NCI-H2107 treated with DMSO at 0.1 percent for 48 hours (cell line): Measurements from ENCODE around the gene TVP23B.
"Not testable (repeated sequence)": the region's sequence is repeated elsewhere in the genome, so short reads cannot be mapped to it uniquely, and the experiment has no call there.

Experiments
- DNase-seq: peaks from one replicate; lab custom pipeline; 2025; ENCODE audit not compliant: unreplicated experiment; lab: John Stamatoyannopoulos, UW

Gene TVP23B

DNA sequence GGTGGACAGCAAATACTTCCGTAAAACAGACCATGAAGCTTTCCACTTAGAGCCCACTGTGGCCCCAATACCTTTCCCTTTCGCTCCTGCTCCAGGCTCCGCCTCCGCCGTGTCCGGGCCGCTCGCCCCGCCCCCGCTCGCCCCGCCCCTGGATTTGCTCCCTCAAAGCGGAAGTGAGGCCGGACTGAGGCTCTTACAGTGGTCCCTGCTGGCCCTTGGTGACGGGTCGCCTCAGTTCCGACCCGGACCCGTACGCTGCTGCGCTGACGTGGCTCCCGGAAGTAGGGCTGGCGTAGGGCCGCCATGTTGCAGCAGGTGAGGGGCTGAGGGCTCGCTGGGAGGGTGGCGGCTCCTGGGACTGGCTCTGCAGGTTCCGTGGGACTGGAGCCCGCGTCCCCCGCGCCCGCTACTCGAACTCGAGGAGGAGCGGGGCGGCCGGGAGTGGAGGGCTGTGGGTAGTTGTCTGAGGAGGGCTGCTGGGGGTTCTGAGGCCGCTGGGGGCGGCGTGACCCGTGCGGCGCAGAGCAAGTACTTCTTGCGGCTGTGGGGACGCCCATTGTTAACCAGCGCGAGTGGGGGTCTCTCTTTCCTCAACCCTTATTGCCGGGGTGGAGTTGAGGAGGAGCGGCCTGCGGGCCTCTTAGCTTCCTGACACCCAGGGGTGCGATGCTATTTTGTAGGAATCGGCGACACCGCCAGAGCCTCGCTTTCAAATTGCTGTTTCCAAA is at the start of gene TVP23B:
TVP23B (plus strand) TSS at position 193 of the 728 bp plus-strand sequence; CDS start at position 304, 111 bp downstream.
- DNase-seq: peak; percentile 73

DNA sequence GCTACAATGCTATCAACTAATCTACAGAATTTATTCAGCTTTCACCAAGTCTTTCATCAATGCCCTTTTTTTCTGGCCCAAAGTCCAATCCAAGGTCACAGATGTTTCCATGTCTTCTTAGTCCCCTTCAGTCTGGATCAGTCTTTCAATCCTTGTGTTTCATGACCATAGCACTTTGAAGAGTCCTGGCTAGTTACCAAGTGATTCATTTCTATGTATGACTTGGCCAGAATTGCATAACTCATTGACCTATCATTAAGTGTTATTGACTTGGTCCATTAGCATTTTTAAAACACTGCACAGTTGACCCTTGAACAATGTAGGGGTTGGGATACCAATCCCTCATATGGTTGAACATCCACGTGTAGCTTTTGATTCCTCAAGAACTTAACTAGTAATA is 48.5 kb upstream of the TVP23B start:
- not testable (repeated sequence) for DNase-seq

DNA sequence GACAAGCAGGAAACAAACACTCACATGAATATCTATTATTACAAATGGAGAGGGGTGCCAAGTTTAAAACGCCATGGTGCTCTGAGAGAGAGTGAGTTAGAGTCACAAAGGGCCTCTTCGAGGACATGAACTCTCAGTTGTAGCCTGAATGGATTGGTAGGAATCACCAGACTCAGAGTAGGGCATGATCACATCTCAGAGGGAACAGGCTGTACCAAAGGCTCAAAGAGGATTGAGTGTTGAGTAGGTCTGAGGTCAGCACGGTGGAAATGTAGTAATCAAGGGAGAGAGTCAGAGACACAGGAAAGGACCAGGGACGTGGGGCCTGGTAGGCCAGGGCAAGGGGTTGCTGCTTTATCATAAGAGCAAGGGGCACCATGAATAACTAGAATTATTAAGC is 47.6 kb upstream of the TVP23B start:
- not testable (repeated sequence) for DNase-seq

DNA sequence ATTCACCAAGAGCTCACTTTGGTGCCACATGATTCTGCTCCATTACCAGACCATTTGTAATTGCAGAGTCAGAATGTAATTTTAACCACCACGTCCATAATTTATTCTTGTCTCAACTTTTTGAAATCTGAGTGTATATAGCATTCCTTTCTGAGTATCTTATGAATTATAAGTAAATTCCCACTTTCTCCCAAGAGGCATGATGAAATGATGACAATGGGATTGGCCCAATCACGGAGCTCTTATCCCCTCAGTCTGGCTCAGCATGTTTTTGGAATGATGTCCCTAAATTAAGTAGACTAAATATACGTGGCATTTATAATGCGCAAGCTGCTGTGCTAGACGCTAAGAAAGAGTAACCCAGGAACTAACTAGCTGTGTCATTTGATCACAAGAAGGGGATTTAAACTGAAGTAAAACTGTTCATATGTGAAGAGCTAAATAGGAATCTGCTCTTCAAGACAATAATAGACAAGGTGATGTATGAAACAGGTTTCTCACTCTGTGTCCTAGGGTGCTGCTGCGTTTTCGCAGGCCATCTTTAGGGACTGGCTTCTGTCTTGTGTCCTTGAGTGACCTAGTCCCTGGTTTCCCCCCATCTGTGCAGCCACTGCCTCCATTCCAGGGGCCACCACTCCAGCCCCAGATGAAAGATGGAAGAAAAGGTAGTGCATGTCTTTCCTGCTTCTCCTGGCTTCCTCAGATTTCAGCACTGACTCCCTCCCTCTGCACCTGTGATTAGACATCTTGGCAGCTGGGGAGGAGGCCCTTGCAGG is 41.2 kb upstream of the TVP23B start:
- not testable (repeated sequence) for DNase-seq

DNA sequence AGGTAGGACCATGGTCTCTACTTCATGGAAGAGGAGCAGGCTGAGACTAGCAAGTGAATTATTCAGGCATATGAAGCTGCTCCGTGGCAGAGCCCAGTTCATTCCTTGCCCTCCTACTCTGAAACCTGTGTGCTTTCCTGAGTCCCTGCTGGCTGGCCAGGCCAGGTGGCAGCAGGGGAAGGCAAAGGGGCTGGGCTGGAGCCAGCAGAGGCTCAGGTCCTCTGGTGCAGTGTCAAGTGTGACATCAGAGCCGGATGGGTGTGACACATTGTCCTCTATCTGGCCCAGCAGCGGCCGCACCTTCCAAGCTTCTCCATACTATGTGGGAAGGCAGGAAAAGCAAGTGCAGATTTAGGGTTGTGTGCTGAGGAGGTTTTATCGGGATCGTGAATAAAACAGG is 39.8 kb upstream of the TVP23B start:
- DNase-seq: not testable (repeated sequence)

DNA sequence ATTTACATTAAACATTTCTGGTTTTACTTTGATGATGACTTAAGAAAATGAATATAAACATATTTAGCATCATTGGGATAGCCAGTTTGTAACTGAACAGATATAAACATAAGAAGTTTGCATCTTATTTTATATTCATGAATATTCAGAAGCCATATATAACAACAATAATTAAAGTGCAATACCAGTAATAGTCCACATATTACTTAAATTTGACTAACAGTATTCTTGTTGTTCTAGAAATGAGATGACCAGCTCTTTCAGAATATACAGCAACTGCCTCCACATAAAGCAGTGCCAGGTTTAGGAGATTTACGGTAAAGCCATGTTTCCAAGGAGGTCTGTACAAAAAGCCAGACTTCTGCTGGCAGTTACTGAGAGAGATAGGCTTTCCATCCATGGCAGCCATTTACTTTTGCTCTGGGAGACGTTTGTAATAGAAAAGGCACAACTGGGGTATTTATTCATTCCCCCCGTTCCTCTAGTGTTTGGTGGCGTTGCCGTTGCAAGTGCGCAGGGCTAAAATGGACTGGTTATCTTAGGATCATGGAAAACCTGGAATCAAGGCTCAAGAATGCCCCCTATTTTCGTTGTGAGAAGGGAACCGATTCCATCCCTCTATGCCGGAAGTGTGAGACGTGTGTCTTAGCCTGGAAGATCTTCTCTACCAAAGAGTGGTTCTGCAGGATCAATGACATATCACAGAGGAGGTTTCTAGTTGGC is 37.1 kb upstream of the TVP23B start, which contains the start of gene FBXW10:
FBXW10 (plus strand) TSS at position 356 of the 723 bp plus-strand sequence; CDS start at position 547, 191 bp downstream.
- not testable (repeated sequence) for DNase-seq

DNA sequence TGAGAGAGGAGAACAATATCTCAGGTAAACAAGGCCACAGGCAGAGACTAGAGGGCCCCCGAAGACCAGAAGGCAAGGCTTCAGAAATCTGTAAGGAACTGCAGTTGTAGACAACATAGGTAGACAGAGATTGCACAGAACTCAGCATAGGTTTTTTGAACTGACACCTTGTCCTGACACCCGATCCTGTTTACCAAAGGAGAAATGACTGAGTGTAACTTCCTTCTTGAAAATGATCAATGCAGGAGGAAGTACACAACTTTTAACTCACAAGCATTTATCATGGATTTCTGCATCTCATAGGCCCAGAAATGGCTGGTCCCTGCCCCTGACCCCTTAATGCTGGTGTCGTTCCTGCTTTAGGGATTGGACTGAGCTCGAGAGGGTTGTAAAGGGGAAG is 36.3 kb upstream of the TVP23B start:
- DNase-seq: not testable (repeated sequence)

DNA sequence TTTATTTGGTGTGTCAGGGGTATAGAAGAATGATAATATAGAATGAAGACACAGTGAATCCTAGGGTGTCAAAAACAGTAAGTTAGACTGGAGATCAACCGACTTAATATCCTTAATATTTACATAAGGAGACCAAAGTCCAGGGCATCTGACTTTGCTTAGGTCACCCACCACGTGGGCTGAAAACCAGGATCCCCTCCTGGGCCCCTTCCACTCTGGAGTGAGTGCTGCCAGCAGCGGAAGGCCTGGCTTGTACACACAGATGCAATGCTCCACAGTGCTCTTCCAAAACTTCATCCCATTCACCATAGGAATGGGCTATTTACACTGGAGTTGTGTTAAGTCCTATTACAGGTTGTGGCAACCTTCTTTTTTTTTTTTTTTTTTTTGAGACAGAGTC is 34.4 kb upstream of the TVP23B start:
- not testable (repeated sequence) for DNase-seq

DNA sequence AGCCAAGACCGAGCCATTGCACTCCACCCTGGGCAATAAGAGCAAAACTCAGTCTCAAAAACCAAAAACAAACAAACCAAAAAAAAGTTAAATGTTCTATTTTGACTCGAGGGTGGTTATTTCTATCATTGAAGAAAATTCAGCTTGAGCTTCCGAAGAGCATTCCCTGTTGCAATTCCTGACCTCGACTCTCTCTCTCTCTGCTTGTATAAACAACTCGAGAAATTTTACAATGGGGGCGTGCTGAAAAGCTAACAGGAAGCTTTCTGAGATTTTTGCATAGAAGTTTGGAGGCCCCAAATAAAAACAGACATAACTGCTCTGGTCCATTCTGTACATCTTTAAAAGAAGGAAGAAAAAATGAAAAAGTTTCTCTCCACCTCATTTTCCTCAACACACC is 33.5 kb upstream of the TVP23B start:
- DNase-seq: not testable (repeated sequence)

DNA sequence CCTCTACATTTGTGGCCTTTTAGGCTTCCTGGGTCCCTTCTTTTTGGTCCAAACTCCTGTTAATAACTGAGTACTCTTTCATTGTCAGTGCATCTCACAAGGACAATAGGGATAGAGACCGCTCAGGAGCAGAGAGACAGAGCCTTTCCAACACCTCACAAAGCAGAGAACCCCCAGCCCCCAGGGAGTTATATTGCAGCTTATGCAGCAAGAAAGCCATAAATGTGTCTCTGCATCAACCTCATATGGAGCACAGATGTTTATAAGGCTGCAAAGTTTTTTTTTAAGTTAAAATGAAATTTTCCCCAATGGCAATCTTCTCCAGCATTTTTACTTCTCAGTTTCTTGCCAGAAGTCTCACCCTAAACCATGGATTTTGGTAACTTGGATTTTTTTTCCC is 30.7 kb upstream of the TVP23B start:
- not testable (repeated sequence) for DNase-seq

DNA sequence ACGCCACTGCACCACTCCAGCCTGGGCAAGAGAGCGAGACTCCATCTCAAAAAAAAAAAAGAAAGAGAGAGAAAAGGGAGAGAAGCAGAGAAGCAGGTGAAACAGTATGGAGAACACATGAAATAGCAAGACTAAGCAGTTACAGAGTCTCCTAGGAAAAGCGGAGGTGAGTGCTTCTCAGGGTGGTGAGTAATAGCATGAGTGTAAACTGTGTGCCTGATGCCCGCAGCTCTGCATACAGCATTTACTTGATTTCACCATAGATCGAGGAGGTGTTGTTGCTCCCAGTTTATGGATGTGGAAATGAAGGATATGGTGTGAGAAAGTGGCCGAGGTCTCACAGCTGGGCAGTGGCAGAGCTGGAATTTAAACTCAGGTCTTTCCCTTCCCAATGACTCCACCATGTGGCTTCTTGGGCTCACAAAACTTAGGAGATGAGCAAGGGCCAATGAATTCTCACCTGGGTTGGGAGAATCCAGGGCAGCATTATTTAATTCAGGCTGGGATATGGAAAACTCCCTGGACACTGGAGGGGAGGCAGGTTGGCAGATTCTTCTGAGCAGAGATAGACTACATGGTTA is 27.1 kb upstream of the TVP23B start:
- not testable (repeated sequence) for DNase-seq

DNA sequence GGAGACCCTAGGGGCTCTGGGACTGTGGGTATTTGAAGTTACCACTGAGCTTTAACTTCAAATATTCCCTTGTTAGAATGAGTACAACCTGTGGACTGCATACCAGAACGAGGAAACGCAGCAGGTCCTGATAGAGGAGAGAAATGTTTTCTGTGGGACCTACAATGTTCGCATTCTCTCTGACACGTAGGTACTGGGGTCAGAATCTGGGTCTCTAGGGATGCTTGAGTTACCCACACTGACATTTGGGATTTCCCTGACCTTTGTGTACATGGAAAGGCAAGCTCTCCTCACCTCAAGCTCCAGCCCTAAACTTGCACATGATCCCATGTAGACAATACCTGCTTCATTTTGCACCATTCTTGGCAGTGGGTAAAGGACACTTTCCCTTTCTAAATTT is 25.0 kb upstream of the TVP23B start:
- not testable (repeated sequence) for DNase-seq

DNA sequence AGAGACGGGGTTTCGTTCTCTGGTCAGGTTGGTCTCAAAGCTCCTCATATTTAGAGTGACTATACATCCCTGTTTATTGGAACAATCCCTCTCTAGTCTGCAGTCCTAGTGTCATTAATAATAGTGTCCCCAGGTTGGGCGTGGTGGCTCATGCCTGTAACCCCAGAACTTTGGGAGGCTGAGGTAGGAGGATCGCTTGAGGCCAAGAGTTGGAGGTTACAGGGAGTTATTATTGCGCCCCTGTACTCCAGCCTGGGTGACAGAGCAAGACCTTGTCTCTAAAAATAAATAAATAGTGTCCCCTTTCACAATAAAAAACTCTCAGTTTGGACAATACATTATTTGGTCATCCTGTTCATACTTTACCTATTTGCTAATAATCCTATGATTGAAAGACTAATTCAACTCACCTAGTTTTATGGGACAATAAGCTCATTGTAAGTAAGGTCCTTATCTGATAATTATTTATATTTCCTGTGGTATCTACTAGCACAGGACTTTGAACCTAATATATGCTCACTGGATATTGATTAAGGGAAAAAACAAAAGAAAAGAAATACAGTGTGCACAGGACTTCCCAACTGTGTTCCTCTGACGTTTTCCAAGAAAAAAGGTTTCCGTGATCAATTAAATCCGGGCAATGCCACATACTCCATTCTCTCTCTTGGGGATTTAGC is 23.5 kb upstream of the TVP23B start:
- not testable (repeated sequence) for DNase-seq

DNA sequence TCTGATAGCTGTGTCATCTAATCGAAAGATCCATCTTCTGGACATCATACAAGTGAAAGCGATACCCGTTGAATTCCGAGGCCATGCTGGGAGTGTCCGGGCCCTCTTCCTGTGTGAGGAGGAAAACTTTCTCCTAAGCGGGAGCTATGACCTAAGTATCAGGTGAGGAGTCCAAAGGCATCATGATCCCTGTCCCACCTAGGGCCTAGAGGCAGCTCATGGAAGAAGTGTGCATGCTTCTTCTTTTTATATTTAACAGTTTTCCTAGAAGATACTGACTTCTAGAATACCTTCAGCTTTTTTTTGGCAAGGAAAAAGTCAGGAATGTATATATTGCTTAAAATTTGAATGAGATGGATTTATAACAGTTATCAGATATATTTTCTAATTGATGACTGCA is 22.6 kb upstream of the TVP23B start:
- DNase-seq: not testable (repeated sequence)

DNA sequence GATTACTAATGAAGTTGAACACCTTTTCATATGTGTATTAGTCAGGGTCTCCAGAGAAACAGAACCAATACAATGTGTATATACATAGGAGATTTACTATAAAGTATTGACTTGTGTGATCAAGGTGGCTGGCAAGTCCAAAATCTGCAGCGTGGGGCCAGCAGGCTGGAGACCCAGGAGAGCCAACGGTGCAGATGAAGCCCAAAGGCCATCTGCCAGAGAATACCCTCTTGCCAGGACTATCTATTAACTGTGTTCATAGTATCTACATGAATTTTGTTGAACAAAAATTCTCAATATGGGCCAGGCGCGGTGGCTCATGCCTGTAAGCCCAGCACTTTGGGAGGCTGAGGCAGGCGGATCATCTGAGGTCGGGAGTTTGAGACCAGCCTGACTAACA is 20.8 kb upstream of the TVP23B start:
- not testable (repeated sequence) for DNase-seq

DNA sequence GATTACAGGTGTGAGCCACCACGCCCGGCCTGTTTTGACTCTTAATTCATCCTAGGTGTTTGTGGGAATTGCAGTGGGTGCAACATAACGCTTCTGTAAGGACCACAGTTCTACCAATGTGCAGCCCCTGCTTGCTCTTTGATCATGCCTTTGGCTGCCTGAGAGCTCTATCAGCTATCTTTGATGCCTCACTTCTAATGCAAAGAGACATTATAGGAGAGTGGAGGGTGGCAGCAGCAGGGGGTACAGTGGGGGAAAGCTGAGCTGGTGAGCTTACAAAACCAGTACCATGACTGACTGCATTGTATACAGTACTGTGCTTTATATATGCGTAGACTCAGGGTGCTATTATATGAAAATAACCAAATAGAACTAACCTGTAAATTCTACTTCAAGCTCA is 10.4 kb upstream of the TVP23B start:
- not testable (repeated sequence) for DNase-seq

DNA sequence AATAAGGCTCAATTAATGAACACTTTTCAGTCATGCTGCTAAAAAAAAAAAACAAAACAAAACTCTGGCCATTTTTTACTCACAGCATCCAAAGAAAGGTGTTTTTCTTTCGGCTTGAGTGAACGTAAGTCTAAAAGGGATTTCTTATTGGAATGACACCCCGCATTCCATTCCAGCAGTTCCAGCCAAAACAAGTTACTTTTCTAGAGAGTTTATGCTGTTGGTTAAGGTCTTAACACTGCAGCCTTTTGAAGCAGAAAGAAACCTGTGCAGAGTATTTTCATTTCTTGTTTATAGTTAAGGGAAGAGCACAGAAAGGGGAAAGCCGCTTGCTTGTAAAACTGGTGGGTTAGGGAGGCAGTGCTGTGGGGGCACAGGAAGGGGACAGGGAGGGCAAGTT is 9.9 kb upstream of the TVP23B start:
- DNase-seq: not testable (repeated sequence)

DNA sequence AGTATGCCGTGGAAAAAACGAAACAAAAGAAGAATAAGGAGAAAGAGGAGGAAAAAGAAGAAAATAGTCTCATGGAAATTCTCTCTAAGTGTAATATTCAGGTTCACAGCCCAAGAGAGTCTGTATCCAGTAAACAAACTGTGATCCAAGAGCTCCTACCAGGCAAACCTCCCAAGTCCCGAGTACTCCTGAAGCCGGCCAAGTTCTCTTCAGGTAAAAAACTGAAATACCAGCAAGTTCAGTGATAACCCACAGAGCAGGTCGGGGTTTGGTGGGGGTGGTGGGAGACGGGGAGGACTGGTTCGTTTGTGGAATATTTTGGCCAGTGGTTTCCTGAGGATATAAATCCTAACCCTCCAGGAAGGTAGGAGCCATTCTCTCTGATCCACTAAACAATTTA is 8.5 kb upstream of the TVP23B start:
- DNase-seq: no peak

DNA sequence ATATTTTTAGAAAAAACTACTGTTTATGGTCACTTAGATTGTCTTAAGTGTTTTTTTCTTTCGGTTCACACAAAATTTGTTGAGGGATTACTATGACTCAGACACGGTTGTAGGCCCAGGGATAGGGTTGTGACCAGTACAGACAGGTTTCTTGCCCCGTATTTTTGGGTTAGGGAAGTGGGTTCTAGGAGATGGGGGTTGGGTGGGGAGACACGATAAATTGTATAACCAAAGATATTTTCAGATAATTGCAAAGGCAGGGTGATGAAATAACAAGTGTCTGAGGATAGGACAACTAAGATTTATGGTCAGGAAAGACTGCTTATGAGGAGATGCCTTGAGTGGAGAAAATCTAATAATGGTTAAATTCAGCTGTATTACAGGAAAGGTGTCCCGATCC is 822 bp downstream of the TVP23B start:
- not testable (repeated sequence) for DNase-seq

DNA sequence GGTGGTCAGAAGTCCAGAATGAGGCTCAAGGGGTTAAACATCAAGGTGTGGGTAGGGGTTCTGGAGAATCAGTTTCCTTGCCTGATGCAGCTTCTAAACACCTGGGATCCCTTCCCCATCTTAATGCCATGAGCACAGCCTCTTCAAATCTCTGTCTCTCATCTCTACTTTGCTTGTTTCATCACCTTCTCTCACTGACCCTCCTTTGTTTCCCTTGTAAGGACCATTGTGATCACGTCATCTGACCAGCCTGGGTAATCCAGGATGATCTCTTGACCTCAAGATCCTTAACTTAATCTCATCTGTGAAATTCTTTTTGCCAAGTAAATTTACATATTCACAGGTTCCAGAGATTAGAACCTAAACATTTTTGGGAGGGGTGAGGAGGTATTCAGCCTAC is 5.0 kb downstream of the TVP23B start:
- not testable (repeated sequence) for DNase-seq
